K562 (cell line): ENCODE data around the gene LMCD1. TPM values are rescaled to one million over a fixed set of nuclear protein-coding genes. Genes with fewer than 3 reads are reported as not detected.

Source experiments
- ATAC-seq: fragments of 200-7000 bp; cut with Tn5 transposase; 3 replicates; pipeline ENCODE4 v1.9.1; 2020; ENCODE audit warnings: moderate library complexity
- BruUV-seq: library from RNA; stranded (reverse); fragments of 400-500 nt; replicated peaks from 2 replicates; lab custom pipeline; 2021; lab: Mats Ljungman, UMichigan
- CTCF ChIA-PET: fragments of 300-600 bp; formaldehyde crosslinking; extraction: SDS; loops from one replicate; lab custom pipeline; 2021; ENCODE audit warnings: low intra/inter-chr PET ratio; lab: Yijun Ruan, JAX
- POLR2A ChIA-PET: fragments of 300-600, 350-650 bp; sonication (Branson Sonifier 250); formaldehyde crosslinking; extraction: SDS; loops from one replicate; lab custom pipeline; 2021; ENCODE audit warnings: antibody characterized with exemption, inconsistent platforms; lab: Yijun Ruan, JAX
- DNase-seq, 4 experiments: peaks; one replicate each; pipeline versions ENCODE4 v3.0.0 to v3.0.0-alpha.2; 2011 to 2018; ENCODE audit warnings: low spot score in 3 of 4, mixed read lengths in 3 of 4; ENCODE audit errors: extremely low read depth in 1 of 4
- FAIRE-seq: peaks from 2 replicates; lab custom pipeline; 2011; peaks lifted over from hg19 to GRCh38; lab: Jason Lieb, UNC
- H2AFZ ChIP-seq: 2 replicates; pipeline ENCODE4 v1.6.0; 2011; ENCODE audit warnings: low read depth, low read length, control low read depth, inconsistent platforms
- H3K27ac ChIP-seq: fragments of 200-600 bp; 3 replicates; pipeline ENCODE4 v1.8.0; 2011; ENCODE audit warnings: low read depth, mild to moderate bottlenecking, control low read depth, inconsistent platforms, low read length, moderate library complexity, mixed read lengths; ENCODE audit errors: extremely low read depth
- H3K27me3 ChIP-seq, 2 experiments: fragments of 300-600 bp in 1 of 2; 2 replicates in 1 of 2; 3 replicates in 1 of 2; pipeline versions ENCODE4 v1.6.0 to v1.8.0; 2011; ENCODE audit warnings: inconsistent platforms in 2 of 2, low read length in 2 of 2, mild to moderate bottlenecking in 1 of 2, mixed read lengths in 1 of 2, moderate library complexity in 1 of 2; ENCODE audit not compliant: control insufficient read depth in 2 of 2, insufficient read depth in 2 of 2
- H3K36me3 ChIP-seq: fragments of 300-600 bp; 3 replicates; pipeline ENCODE4 v1.8.0; 2011; ENCODE audit warnings: mild to moderate bottlenecking, low read length, inconsistent platforms; ENCODE audit not compliant: control insufficient read depth, insufficient read depth
- H3K4me1 ChIP-seq, 2 experiments: fragments of 200-600 bp in 1 of 2; replicated peaks in 1 of 2; 2 replicates in 1 of 2; 3 replicates in 1 of 2; pipeline versions ENCODE4 v1.5.1 to v1.8.0; 2011; ENCODE audit warnings: inconsistent platforms in 2 of 2, low read length in 2 of 2, mild to moderate bottlenecking in 1 of 2, mixed read lengths in 1 of 2, moderate library complexity in 1 of 2; ENCODE audit not compliant: control insufficient read depth in 2 of 2, insufficient read depth in 2 of 2
- H3K4me2 ChIP-seq: 2 replicates; pipeline ENCODE4 v1.6.1; 2011; ENCODE audit warnings: low read length, control low read depth, inconsistent platforms, mixed read lengths; ENCODE audit not compliant: insufficient read depth
- H3K4me3 ChIP-seq: fragments of 200-600 bp; sonication (generic), shearing (Covaris generic); 2 replicates; pipeline ENCODE4 v1.5.1; 2016; ENCODE audit warnings: control low read depth, inconsistent platforms
- H3K79me2 ChIP-seq: fragments of 200-600 bp; 3 replicates; pipeline ENCODE4 v1.8.0; 2011; ENCODE audit warnings: low read length, inconsistent platforms; ENCODE audit not compliant: control insufficient read depth, insufficient read depth
- H3K9ac ChIP-seq, 2 experiments: 2 replicates each; pipeline versions ENCODE4 v1.6.0 to v1.6.1; 2011; ENCODE audit warnings: low read depth in 2 of 2, low read length in 2 of 2, control low read depth in 1 of 2, inconsistent platforms in 1 of 2, mild to moderate bottlenecking in 1 of 2, mixed read lengths in 1 of 2; ENCODE audit not compliant: insufficient read depth in 1 of 2
- H3K9me1 ChIP-seq: one replicate; pipeline ENCODE4 v1.6.0; 2011; ENCODE audit warnings: inconsistent platforms, mild to moderate bottlenecking, low read length, moderate library complexity; ENCODE audit not compliant: control insufficient read depth, insufficient read depth
- H3K9me3 ChIP-seq: replicated peaks from 2 replicates; pipeline ENCODE4 v1.5.1; 2011; ENCODE audit warnings: low read depth, low read length, inconsistent platforms; ENCODE audit not compliant: control insufficient read depth, insufficient read depth
- H4K20me1 ChIP-seq: replicated peaks from 2 replicates; pipeline ENCODE4 v1.6.1; 2011; ENCODE audit warnings: low read length, inconsistent platforms, mixed read lengths; ENCODE audit not compliant: control insufficient read depth, insufficient read depth
- CLOCK ChIP-seq: fragments of 250-450 bp; sonication (Bioruptor Pico); IDR thresholded peaks from 2 replicates; pipeline ENCODE4 v1.4.0; 2020; ENCODE audit warnings: mild to moderate bottlenecking, moderate library complexity, borderline replicate concordance
- CREB5 ChIP-seq: fragments of 250-450 bp; sonication (Bioruptor Pico); IDR thresholded peaks from 2 replicates; pipeline ENCODE4 v1.5.0; 2020; ENCODE audit warnings: mild to moderate bottlenecking
- NRF1 ChIP-seq, 2 experiments: fragments of 450-650 bp; IDR thresholded peaks in 1 of 2; conservative IDR thresholded peaks in 1 of 2; 2 replicates each; pipeline ENCODE4 v1.6.1; 2014; ENCODE audit warnings: mild to moderate bottlenecking in 2 of 2
- ZBTB9 ChIP-seq: fragments of 450-650 bp; formaldehyde crosslinking; IDR thresholded peaks from 2 replicates; pipeline ENCODE4 v1.4.0; 2020; ENCODE audit warnings: mild to moderate bottlenecking, moderate library complexity
- ZNF280B ChIP-seq: fragments of 250-450 bp; sonication (Bioruptor Pico); IDR thresholded peaks from 2 replicates; pipeline ENCODE4 v1.5.1; 2021; ENCODE audit warnings: mild to moderate bottlenecking
- ZNF639 ChIP-seq, 2 experiments: fragments of 200-800 bp in 1 of 2; sonication (Bioruptor generic) in 1 of 2; sonication (generic) in 1 of 2; formaldehyde crosslinking in 1 of 2; IDR thresholded peaks in 1 of 2; conservative IDR thresholded peaks in 1 of 2; 2 replicates each; pipeline versions ENCODE4 v1.5.0 to v1.6.1; 2016 to 2020; ENCODE audit warnings: missing compliant biosample characterization in 1 of 2, missing genetic modification characterization in 1 of 2, missing genetic modification reagents in 1 of 2
- WGBS: fragments of 100-300 bp; shearing (Covaris generic); methylation state at CpG from one replicate; pipeline ENCODE4 v1.1.6; 2016; ENCODE audit warnings: low coverage, mixed read lengths; ENCODE audit not compliant: insufficient coverage; ENCODE audit errors: missing lambda C conversion rate; 5-methylcytosine and 5-hydroxymethylcytosine counted together
- in situ Hi-C: fragments of 300-500 bp; cut with MboI; formaldehyde crosslinking; loops from 4 replicates; pipeline ENCODE4 v1.15.0; 2018; ENCODE audit warnings: inconsistent platforms, mixed read lengths
- intact Hi-C: fragments of 100-400 bp; cut with micrococcal nuclease; formaldehyde crosslinking; loops from 2 replicates; pipeline ENCODE4 v1.14.2; 2022
- polyA plus RNA-seq, 8 experiments: library from polyadenylated mRNA; depleted of rRNA in 4 of 8; stranded (reverse) in 5 of 8; unstranded in 3 of 8; fragments of >200 nt; fragmentation: Nextera tagmentation in 2 of 8; fragmentation: Illumina TruSeq in 1 of 8; extraction: Ambion mirVana in 2 of 8; extraction: Trizol in 1 of 8; gene quantifications; 2 replicates each; pipeline versions ENCODE4 v1.2.1 to v1.2.3, GENCODE V29; 2011 to 2014; ENCODE audit warnings: inconsistent platforms in 1 of 8, missing spikeins in 1 of 8
- total RNA-seq, 7 experiments: library from RNA; depleted of rRNA in 6 of 7; stranded (reverse); fragments of >200 nt in 6 of 7; fragmentation: Illumina TruSeq in 2 of 7; extraction: Trizol in 2 of 7; gene quantifications; 2 replicates each; pipeline versions ENCODE4 v1.2.1 to v1.2.3, GENCODE V29; 2011 to 2021; ENCODE audit warnings: low replicate concordance in 1 of 7
- TF ChIP-seq, protein P1 (sequence below): sonication (generic); formaldehyde crosslinking; IDR thresholded peaks from 2 replicates; pipeline ENCODE4 v1.8.0; 2022; ENCODE audit warnings: mild to moderate bottlenecking, missing genetic modification reagents

LMCD1 gene
- total and polyA plus RNA-seq, 9 of the 15 experiments (the other 6 are each of a cell fraction or from before 2014, with no cell fraction given) = 0.60 TPM; not detected in 8

DNA sequence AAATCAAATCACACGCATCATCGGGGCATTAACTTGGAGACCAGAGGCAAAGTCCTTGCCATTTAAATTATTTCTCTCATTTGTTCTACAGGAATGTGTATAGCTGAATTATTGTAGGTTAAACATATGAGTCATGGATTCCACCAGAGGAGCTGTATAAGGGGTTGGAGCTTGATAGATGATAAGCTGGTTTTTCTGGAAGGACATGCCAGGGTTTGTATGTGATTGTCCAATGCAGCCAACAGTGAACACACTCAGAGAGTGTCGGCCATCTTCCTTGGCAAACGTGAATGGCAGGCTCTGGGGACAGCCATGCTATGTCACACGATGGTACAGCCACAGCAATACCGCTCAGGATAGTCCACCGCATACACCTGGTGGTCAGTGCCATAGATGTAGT, 117.9 kb downstream of the LMCD1 start (continued):
- no peak for TF ChIP-seq ZNF639 (CRISPR knock-in tag; conservative IDR thresholded peaks at IDR 0.05 in 1 of 2, IDR thresholded peaks at IDR 0.05 in 1 of 2)
- TF ChIP-seq, protein P1, sequence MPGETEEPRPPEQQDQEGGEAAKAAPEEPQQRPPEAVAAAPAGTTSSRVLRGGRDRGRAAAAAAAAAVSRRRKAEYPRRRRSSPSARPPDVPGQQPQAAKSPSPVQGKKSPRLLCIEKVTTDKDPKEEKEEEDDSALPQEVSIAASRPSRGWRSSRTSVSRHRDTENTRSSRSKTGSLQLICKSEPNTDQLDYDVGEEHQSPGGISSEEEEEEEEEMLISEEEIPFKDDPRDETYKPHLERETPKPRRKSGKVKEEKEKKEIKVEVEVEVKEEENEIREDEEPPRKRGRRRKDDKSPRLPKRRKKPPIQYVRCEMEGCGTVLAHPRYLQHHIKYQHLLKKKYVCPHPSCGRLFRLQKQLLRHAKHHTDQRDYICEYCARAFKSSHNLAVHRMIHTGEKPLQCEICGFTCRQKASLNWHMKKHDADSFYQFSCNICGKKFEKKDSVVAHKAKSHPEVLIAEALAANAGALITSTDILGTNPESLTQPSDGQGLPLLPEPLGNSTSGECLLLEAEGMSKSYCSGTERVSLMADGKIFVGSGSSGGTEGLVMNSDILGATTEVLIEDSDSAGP (CRISPR knock-in tag) = no peak
- no peak for TF ChIP-seq CREB5

DNA sequence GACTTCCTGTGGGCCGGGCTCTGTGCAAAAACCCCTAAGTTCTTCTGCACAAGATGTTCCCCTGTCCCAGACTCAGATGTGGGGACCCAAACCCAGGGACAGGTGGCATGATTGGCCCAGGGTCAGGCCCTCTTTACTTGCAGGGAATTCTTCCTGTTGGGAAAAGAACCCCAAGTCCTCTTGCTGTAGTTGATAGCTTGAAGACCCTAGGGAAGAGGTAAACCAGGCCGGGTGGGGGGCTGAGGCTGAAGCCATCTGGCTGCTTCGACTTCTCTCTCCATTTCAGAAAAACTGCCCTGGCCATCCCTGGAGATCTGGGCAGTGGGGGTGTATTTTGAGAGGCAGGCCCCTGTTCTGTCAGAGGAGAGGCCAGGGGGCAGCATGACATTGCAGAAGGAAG, 119.5 kb downstream of the LMCD1 start:
- DNase-seq (no peak), FAIRE-seq (no peak), ATAC-seq (no peak)
- Histone ChIP-seq H3K4me1 (peaks cover 0 to 3% of the 10 kb centered on the region in 2 experiments; a peak in 2 of 5 replicates), H3K4me2 (no peak overlapping the region), H4K20me1 (no peaks in the 10 kb centered on the region; the same call in 1 of the 2 replicates), H3K4me3 (no peak overlapping the region), H2AFZ (no peak overlapping the region), H3K9me3 (no peaks in the 10 kb centered on the region), H3K36me3 (no peaks in the 10 kb centered on the region), H3K27me3 (peaks cover 0 to 28% of the 10 kb centered on the region in 2 experiments; a peak in 2 of 5 replicates), H3K79me2 (no peaks in the 10 kb centered on the region), H3K9me1 (no peaks in the 10 kb centered on the region), H3K9ac (no peak overlapping the region), H3K27ac (no peak overlapping the region)
- ChIA-PET CTCF (no interaction called here), POLR2A (no interaction called here)
- WGBS = 6% methylated on average over 3 of the region's 3 CpGs
- intact Hi-C loops (loop anchor here (10.0 kb wide), 1 partner anchor 296 kb away; no protein-coding TSS in a partner anchor), in situ Hi-C loops (no loop called here)
- BruUV-seq = no TSS peak
- TF ChIP-seq NRF1 (conservative IDR thresholded peaks at IDR 0.05 in 1 of 2, IDR thresholded peaks at IDR 0.05 in 1 of 2) (no peak), ZBTB9 (CRISPR knock-in tag) (no peak), ZNF280B (no peak), CLOCK (CRISPR knock-in tag) (no peak)
